HepG2 (cell line): ENCODE results near the gene OPA3. TPM values are rescaled to one million over a fixed set of nuclear protein-coding genes. Genes with fewer than 3 reads are reported as not detected.

Source experiments
- ETV5 ChIP-seq: IDR thresholded peaks from 2 replicates; pipeline ENCODE4 v1.6.1; 2018; ENCODE audit warnings: missing biosample characterization, missing genetic modification reagents, inconsistent platforms, borderline replicate concordance
- NFYC ChIP-seq: IDR thresholded peaks from 2 replicates; pipeline ENCODE4 v1.6.1; 2016; ENCODE audit warnings: missing genetic modification reagents, missing compliant biosample characterization
- PTBP1 ChIP-seq: fragments of 200-400 bp; formaldehyde crosslinking; IDR thresholded peaks from 2 replicates; pipeline ENCODE4 v1.6.1; 2018; ENCODE audit warnings: low read length, low read depth; ENCODE audit not compliant: poor library complexity, severe bottlenecking
- TFE3 ChIP-seq: IDR thresholded peaks from 2 replicates; pipeline ENCODE4 v1.6.1; 2016
- WIZ ChIP-seq: sonication (generic); formaldehyde crosslinking; IDR thresholded peaks from 2 replicates; pipeline ENCODE4 v1.5.1; 2020; ENCODE audit warnings: mild to moderate bottlenecking, missing genetic modification reagents
- YY1 ChIP-seq: IDR thresholded peaks from 2 replicates; pipeline ENCODE4 v1.6.1; 2011; ENCODE audit warnings: low read length, low read depth, moderate library complexity, mild to moderate bottlenecking; ENCODE audit not compliant: insufficient read depth, insufficient replicate concordance
- ZNF687 ChIP-seq: sonication (generic); formaldehyde crosslinking; IDR thresholded peaks from 2 replicates; pipeline ENCODE4 v1.5.1; 2020; ENCODE audit warnings: mild to moderate bottlenecking, missing genetic modification reagents, moderate library complexity
- ZNF780A ChIP-seq: sonication (generic); formaldehyde crosslinking; IDR thresholded peaks from 2 replicates; pipeline ENCODE4 v1.8.0; 2022; ENCODE audit warnings: mild to moderate bottlenecking, missing genetic modification reagents, moderate library complexity
- polyA plus RNA-seq, 8 experiments: library from polyadenylated mRNA; depleted of rRNA in 3 of 8; stranded (reverse) in 7 of 8; unstranded in 1 of 8; fragments of >200 nt; fragmentation: Illumina TruSeq in 4 of 8; extraction: Trizol in 4 of 8; gene quantifications; 2 replicates each; pipeline versions ENCODE4 v1.2.1 to v1.2.3, GENCODE V29; 2011 to 2016; ENCODE audit warnings: low read depth in 4 of 8, missing spikeins in 1 of 8, mixed read lengths in 1 of 8; ENCODE audit not compliant: insufficient read depth in 1 of 8
- total RNA-seq, 5 experiments: library from RNA; depleted of rRNA; stranded (reverse); fragments of >200 nt; fragmentation: Illumina TruSeq; extraction: Trizol; gene quantifications; 2 replicates each; pipeline ENCODE4 v1.2.3, GENCODE V29; 2016; ENCODE audit warnings: low read depth in 1 of 5

Gene OPA3
- total and polyA plus RNA-seq, 2 of the 13 experiments (the other 11 are each of a cell fraction or from before 2014, with no cell fraction given): 8.3 to 17.7 TPM

- TF ChIP-seq YY1 (peak; percentile 84), TFE3 (CRISPR knock-in tag) (no peak), ZNF687 (CRISPR knock-in tag) (peak; percentile 73), PTBP1 (no peak), NFYC (CRISPR knock-in tag) (no peak), ZNF780A (CRISPR knock-in tag) (no peak), ETV5 (CRISPR knock-in tag) (peak; percentile 36; the same call in 1 of the 2 replicates), WIZ (no peak)
Observed at GRCh38 chr19:45587873-45588272, 3.3 kb upstream of the OPA3 start (continued).
